Vagina (tissue), 2 donors: ENCODE data around the gene ERBB4. TPM values are rescaled to one million over a fixed set of nuclear protein-coding genes. Genes with fewer than 3 reads are reported as not detected.

ENCODE experiments used
- DNase-seq, 2 donors: peaks; one replicate each; pipeline ENCODE4 v3.0.0-alpha.2; 2017; ENCODE audit errors: extremely low spot score in 2 of 2
- H3K27ac ChIP-seq: fragments of 200-600 bp; sonication (generic); one replicate; pipeline ENCODE4 v1.5.1; 2019
- H3K27me3 ChIP-seq: fragments of 200-600 bp; sonication (generic); one replicate; pipeline ENCODE4 v1.5.1; 2019
- H3K36me3 ChIP-seq, 2 donors: fragments of 200-600 bp; sonication (generic); one replicate each; pipeline ENCODE4 v1.5.1; 2017 to 2019
- H3K4me1 ChIP-seq: fragments of 200-600 bp; sonication (generic); one replicate; pipeline ENCODE4 v1.5.1; 2019
- H3K4me3 ChIP-seq, 2 donors: fragments of 200-600 bp; sonication (generic); 1 replicate in 1 of 2; 2 replicates in 1 of 2; pipeline ENCODE4 v1.5.1; 2016 to 2019
- H3K9me3 ChIP-seq: fragments of 200-600 bp; sonication (generic); one replicate; pipeline ENCODE4 v1.5.1; 2019
- CTCF ChIP-seq, 3 experiments: fragments of 450-650 bp in 2 of 3; fragments of 200-600 bp in 1 of 3; sonication (generic) in 1 of 3; IDR thresholded peaks; one replicate each; pipeline ENCODE4 v1.5.1; 2017 to 2019; ENCODE audit warnings: antibody characterized with exemption in 3 of 3, mild to moderate bottlenecking in 2 of 3, moderate library complexity in 2 of 3
- POLR2A ChIP-seq, 2 donors: fragments of 450-650 bp; IDR thresholded peaks; one replicate each; pipeline ENCODE4 v1.6.1; 2017; ENCODE audit warnings: antibody characterized with exemption in 2 of 2, mild to moderate bottlenecking in 2 of 2, moderate library complexity in 2 of 2
- POLR2AphosphoS5 ChIP-seq, 2 donors: sonication (generic); formaldehyde crosslinking; IDR thresholded peaks; one replicate each; pipeline ENCODE4 v1.9.0; 2017; ENCODE audit warnings: antibody characterized with exemption in 2 of 2, mild to moderate bottlenecking in 2 of 2, low read depth in 1 of 2; ENCODE audit not compliant: insufficient read depth in 1 of 2
- intact Hi-C: fragments of 100-400 bp; cut with DNase I; formaldehyde crosslinking; loops from one replicate; pipeline ENCODE4 v1.15.1; 2023
- total RNA-seq: library from RNA; depleted of rRNA; stranded (reverse); fragments of >200 nt; gene quantifications from one replicate; pipeline ENCODE4 v1.2.3, GENCODE V29; 2016

Gene ERBB4
- total RNA-seq, 1 donor from 2014 or later = 0.25 TPM

DNA sequence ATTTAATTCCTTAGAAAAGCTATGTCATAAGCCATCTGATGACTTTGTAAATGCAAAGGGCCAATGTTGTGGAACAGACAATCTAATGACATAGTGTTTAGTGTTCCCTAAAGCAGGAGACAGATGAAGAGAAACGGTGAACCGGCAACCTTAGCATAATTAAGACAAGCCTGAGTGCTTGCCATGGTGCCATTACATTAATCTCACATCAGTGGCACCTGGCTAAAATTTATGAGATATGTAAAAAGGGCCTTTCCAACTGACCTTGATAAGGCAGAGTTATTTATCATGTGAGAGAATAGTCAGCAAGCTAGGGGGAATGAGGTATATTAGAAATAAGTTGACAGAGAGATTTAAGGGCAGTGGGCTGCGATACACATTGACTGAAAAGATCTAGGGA lies 261.8 kb downstream of the ERBB4 start:
- Histone ChIP-seq H3K27me3 (no peaks in the 10 kb centered on the region), H3K4me3 (no peak overlapping the region), H3K27ac (no peak overlapping the region), H3K4me1 (no peaks in the 10 kb centered on the region), H3K9me3 (no peaks in the 10 kb centered on the region), H3K36me3 (no peaks in the 10 kb centered on the region)
- TF ChIP-seq CTCF (IDR thresholded peaks at IDR 0.05) = no peak
- intact Hi-C loops = no loop called here
- DNase-seq = no peak

- no peak for DNase-seq
- Histone ChIP-seq H3K4me3 (no peak overlapping the region), H3K27me3 (no peaks in the 10 kb centered on the region), H3K36me3 (no peaks in the 10 kb centered on the region), H3K9me3 (no peaks in the 10 kb centered on the region), H3K4me1 (no peaks in the 10 kb centered on the region), H3K27ac (no peak overlapping the region)
- intact Hi-C loops = no loop called here
- TF ChIP-seq CTCF (IDR thresholded peaks at IDR 0.05) (no peak), POLR2AphosphoS5 (IDR thresholded peaks at IDR 0.05; ENCODE audit: insufficient read depth in 1 of 2, low read depth in 1 of 2) (no peak), POLR2A (IDR thresholded peaks at IDR 0.05) (no peak)
Observed at GRCh38 chr2:212274215-212274614, 264.4 kb downstream of the ERBB4 start.

DNA sequence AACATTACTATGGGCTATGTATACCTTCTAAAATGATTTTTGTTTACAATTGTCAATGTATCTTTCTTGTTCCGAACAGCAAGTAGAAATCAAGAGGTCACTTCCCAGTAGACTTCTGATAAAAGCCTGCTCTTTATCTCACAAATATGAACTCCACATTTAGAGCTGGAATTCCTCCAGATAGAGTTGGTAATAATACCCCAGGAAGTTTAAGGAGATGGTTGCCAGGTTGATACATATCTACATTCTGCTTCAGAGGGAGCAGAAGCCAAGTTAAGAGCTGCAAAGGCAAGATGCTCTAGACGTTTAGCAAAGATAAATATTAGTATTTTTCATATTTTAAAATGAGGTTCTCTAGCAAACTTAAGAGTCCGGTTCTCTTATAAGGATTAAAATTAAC lies 267.0 kb downstream of the ERBB4 start:
- Histone ChIP-seq H3K36me3 (no peaks in the 10 kb centered on the region), H3K27ac (no peak overlapping the region)
- intact Hi-C loops = no loop called here

GRCh38 chr2:212269005-212269404 lies 269.6 kb downstream of the ERBB4 start:
- intact Hi-C loops = no loop called here
- Histone ChIP-seq H3K9me3 (no peaks in the 10 kb centered on the region), H3K4me3 (no peak overlapping the region), H3K27ac (no peak overlapping the region), H3K27me3 (no peaks in the 10 kb centered on the region), H3K36me3 (no peaks in the 10 kb centered on the region), H3K4me1 (no peaks in the 10 kb centered on the region)
- no peak for DNase-seq
- TF ChIP-seq POLR2AphosphoS5 (IDR thresholded peaks at IDR 0.05; ENCODE audit: insufficient read depth in 1 of 2, low read depth in 1 of 2) (no peak), POLR2A (IDR thresholded peaks at IDR 0.05) (no peak), CTCF (IDR thresholded peaks at IDR 0.05) (no peak)

More for the DNA sequence above, 267.0 kb downstream of the ERBB4 start:
- Histone ChIP-seq H3K27me3 (no peaks in the 10 kb centered on the region), H3K4me1 (no peaks in the 10 kb centered on the region), H3K4me3 (no peak overlapping the region), H3K9me3 (no peaks in the 10 kb centered on the region)
- DNase-seq = no peak
- TF ChIP-seq CTCF (IDR thresholded peaks at IDR 0.05) (no peak), POLR2A (IDR thresholded peaks at IDR 0.05) (no peak), POLR2AphosphoS5 (IDR thresholded peaks at IDR 0.05; ENCODE audit: insufficient read depth in 1 of 2, low read depth in 1 of 2) (no peak)

DNA sequence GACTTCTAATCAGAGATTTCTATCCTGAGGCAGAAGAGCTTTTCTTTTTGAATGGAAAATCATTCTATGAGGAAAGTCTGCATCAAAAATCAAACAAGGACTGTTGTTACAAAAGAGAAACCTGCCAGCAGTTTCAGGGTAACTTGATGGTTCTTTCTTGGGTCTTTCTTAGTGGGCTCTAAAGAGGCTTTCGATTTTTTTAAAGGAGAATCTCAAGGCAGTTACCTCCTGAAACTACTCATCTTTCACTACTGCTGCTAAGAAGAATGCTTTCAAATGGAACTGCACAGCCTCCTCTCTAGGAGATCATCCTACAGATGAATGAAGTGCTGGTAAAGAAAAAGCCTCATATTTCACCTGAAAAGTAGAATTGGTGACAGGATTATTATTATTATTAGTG lies 272.3 kb downstream of the ERBB4 start:
- intact Hi-C loops = no loop called here
- no peaks in the 10 kb centered on the region for H3K36me3 ChIP-seq
- H3K27ac ChIP-seq = no peak overlapping the region
- no peak for DNase-seq
- no peaks in the 10 kb centered on the region for H3K4me1 ChIP-seq
- H3K9me3 ChIP-seq = no peaks in the 10 kb centered on the region
- TF ChIP-seq CTCF (IDR thresholded peaks at IDR 0.05) (no peak), POLR2AphosphoS5 (IDR thresholded peaks at IDR 0.05; ENCODE audit: insufficient read depth in 1 of 2, low read depth in 1 of 2) (no peak), POLR2A (IDR thresholded peaks at IDR 0.05) (no peak)
- no peak overlapping the region for H3K4me3 ChIP-seq
- H3K27me3 ChIP-seq = no peaks in the 10 kb centered on the region
